ENCODE data around the gene CACNA2D4. TPM values are rescaled to one million over a fixed set of nuclear protein-coding genes. Genes with fewer than 3 reads are reported as not detected.
A peak's percentile ranks its signal among the peaks of the same experiment; 100 is the strongest.

The CACNA2D4 gene
- total RNA-seq, 1 experiment from 2014 or later, result not detected

GRCh38 chr12:1807087-1807860 is 111.2 kb downstream of the CACNA2D4 start:
- DNase-seq (ENCODE audit: extremely low read depth, low read depth), result no peak

GRCh38 chr12:1806301-1807086 is 112.0 kb downstream of the CACNA2D4 start:
- DNase-seq (ENCODE audit: extremely low read depth, low read depth), result no peak

DNA sequence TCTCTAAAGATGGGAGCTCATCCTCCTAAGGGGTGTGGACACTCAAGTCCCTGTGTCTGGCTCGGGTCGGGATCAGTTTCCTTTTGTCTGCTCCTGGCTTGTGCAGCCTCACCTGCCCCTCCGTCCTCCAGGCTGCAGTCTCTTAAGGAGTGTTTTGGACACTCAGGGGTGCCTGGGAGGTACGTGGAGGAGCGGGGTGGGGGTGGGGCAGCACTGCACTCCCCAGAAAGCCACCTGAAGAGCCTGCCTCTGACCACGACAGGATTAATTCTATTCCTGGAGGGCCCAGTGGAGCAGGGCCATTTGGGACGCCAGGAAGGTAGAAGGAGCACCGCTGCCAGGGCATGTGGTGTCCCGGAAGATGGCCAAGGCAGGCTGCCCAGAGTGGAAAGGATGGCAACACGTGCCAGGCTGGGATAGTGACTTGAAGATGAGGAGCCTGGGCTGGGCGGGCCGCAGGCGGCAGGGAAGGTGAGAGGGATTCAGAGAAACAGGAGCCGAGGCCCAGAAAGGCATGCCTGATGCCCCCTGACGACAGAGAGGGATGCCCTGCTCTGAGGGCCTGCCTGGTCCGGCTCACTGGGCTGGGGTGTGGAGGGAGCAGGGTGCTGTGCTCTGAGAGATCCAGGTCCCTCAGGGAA is 112.9 kb downstream of the CACNA2D4 start:
- DNase-seq (ENCODE audit: extremely low read depth, low read depth), result no peak

- DNase-seq (ENCODE audit: extremely low read depth, low read depth), result peak; percentile 84
Observed at GRCh38 chr12:1804545-1805332, 113.7 kb downstream of the CACNA2D4 start.

GRCh38 chr12:1803736-1804135 is 114.7 kb downstream of the CACNA2D4 start:
- DNase-seq (ENCODE audit: extremely low read depth, low read depth), result no peak

DNA sequence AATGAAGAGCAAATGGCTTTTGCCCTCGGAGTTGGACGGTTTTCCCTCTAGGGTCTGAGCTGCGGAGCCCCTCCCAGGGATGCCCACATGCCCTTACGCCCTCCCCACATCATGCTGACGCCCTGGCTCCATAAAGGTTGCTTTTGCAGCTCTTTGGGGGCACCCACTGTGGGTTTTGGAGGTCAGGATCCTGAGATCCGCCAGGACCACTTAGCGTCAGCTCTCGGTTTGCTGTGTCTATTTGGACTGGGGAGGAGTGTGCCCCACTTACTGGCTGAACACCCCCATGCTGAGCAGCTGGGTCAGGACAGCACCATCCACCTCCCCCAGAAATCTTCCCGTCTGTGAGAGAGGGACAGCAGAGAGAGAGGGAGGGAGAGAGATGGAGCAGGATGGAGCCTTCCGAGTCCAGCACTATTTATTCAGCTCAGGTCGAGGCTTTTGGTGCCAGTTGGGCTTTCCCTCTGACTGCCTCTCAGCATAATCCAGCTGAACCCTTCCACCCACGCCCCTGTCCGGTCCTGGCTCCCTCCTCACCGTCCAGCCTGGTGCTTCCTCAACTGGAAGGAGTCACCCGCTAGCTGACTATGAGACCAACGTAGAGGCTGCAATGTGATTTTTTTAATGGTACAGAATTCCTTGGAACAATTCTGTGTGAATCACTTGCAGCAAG is 117.0 kb downstream of the CACNA2D4 start:
- DNase-seq (ENCODE audit: extremely low read depth, low read depth), result no peak

GRCh38 chr12:1800401-1801302 is 117.8 kb downstream of the CACNA2D4 start:
- no peak for DNase-seq (ENCODE audit: extremely low read depth, low read depth)

- no peak for DNase-seq (ENCODE audit: extremely low read depth, low read depth)
Observed at GRCh38 chr12:1799882-1800400, 118.5 kb downstream of the CACNA2D4 start.

DNA sequence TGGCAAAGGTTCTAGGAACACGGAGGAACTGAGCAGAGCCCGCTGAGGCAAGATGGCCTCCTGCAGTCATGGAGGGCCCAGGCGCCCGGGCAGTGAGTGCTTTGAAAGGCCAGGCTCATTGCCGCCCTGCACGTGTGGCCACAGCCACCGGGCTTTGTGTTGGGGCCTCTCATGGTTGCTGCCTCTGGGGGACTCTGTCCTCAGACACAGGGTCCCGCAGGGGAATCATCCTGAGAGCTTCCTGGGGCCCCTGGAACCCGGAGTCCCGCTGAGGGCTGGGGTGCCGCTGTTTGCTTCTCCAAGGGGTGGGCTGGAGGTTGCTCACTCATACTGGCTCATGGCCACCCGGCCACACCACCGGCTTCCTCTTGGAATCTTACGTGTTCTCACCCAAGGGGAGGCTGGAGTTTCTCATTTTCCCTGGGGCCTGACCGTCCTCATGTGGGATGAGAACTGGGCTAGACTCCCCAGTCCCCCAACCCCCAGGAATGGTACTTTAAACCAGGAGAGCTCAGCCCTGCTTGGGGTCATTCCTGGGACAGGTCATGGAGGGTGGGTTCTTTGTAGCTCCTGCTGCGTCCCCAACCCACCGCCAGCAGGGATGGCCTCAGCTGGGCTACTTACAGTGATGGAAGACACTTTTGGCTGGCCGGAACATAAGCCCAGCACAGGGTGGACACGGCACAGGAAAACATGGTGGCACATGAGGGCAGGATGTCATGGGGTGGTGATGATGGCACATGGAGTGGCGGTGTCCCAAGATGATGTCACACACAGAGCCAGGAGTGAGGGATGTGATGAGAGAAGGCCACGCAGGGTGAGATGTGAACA is 119.2 kb downstream of the CACNA2D4 start:
- no peak for DNase-seq (ENCODE audit: extremely low read depth, low read depth)

- DNase-seq (ENCODE audit: extremely low read depth, low read depth), result no peak
Observed at GRCh38 chr12:1798641-1799020, 119.8 kb downstream of the CACNA2D4 start.

- no peak for DNase-seq (ENCODE audit: extremely low read depth, low read depth)
Observed at GRCh38 chr12:1797991-1798640, 120.3 kb downstream of the CACNA2D4 start.

GRCh38 chr12:1797011-1797901 is 121.2 kb downstream of the CACNA2D4 start:
- DNase-seq (ENCODE audit: extremely low read depth, low read depth), result no peak

GRCh38 chr12:1796515-1797010 is 121.9 kb downstream of the CACNA2D4 start:
- no peak for DNase-seq (ENCODE audit: extremely low read depth, low read depth)

- peak; percentile 76 for DNase-seq (ENCODE audit: extremely low read depth, low read depth)
Observed at GRCh38 chr12:1795785-1796514, 122.5 kb downstream of the CACNA2D4 start.

DNA sequence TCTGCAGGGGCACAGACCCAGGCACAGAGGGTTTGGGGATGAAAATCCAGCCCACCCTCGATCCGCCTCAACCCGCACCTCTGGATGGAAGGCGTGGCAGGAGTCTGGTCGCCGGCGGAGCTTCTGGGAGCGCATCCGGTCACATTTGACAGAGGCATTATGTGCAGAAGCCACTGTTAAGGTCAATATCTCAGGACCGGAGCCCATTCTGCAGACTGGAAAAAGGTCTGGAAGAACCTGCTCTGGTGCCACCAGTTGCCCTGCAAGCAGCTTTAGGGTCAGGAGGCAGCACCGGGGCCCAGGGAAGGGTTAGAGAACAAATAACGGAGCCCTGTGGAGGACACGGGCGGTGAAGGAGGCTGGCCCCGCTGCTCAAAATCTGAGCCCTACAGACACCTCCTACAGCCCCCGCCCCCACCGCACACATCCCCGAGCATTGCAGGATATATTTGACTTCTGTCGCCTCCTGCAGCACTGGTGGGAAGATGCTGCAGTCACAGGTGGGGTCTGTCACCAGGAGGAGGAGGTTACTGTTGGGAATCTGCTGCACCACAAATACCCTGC is 123.1 kb downstream of the CACNA2D4 start:
- no peak for DNase-seq (ENCODE audit: extremely low read depth, low read depth)

Measured in NCI-H460 (cell line).